ENCODE results near the gene TEX44.

DNA sequence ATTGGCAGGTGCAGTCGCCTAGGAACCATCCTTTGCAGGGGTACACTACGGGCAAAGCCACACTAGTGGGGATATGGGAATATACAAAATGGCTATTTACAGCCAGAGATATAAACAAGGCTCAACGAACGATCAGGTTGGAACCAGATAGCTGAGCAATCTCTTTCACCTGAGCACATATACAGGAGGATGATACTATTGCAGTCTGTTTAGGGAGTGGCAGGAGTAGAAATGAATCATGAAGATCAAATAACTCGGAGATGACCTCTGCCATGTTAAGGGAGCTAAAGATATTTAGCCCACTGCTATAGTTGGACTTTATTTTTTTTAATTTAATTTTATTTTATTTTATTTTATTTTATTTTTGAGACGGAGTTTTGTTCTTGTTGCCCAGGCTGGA is 33.8 kb downstream of the TEX44 start:
- TF ChIP-seq CTCF (IDR thresholded peaks at IDR 0.05; ENCODE audit: insufficient read depth, low read length, poor library complexity, severe bottlenecking): no peak
- TF ChIP-seq EZH2phosphoT487 (conservative IDR thresholded peaks at IDR 0.05; ENCODE audit: low read length): no peak
